Psoas muscle (tissue), 8 donors: ENCODE data around the gene PRPF8. TPM values are rescaled to one million over a fixed set of nuclear protein-coding genes. Genes with fewer than 3 reads are reported as not detected.
"Not testable (repeated sequence)": the region's sequence is repeated elsewhere in the genome, so short reads cannot be mapped to it uniquely, and the experiment has no call there.

ENCODE experiments used
- ATAC-seq, 4 donors: fragments of 200-7000 bp; cut with Tn5 transposase; one replicate each; pipeline ENCODE4 v1.9.1; 2020; ENCODE audit warnings: moderate library complexity in 3 of 4, mild to moderate bottlenecking in 2 of 4
- DNase-seq, 2 donors: peaks; one replicate each; pipeline ENCODE4 v3.0.0-alpha.2; 2020
- H3K27ac ChIP-seq: fragments of 200-600 bp; one replicate; pipeline ENCODE4 v1.8.0; 2022
- H3K27me3 ChIP-seq, 3 donors: fragments of 200-600 bp in 1 of 3; one replicate each; pipeline versions ENCODE4 v1.6.1 to v1.8.0; 2013 to 2022; ENCODE audit warnings: low read length in 2 of 3, mild to moderate bottlenecking in 2 of 3, moderate library complexity in 1 of 3; ENCODE audit not compliant: insufficient read depth in 3 of 3
- H3K36me3 ChIP-seq, 2 donors: fragments of 200-600 bp in 1 of 2; one replicate each; pipeline versions ENCODE4 v1.6.1 to v1.8.0; 2013 to 2022; ENCODE audit warnings: low read depth in 1 of 2, mild to moderate bottlenecking in 1 of 2, moderate library complexity in 1 of 2; ENCODE audit not compliant: insufficient read depth in 1 of 2
- H3K4me1 ChIP-seq: fragments of 200-600 bp; one replicate; pipeline ENCODE4 v1.8.0; 2022
- H3K4me3 ChIP-seq: fragments of 200-600 bp; one replicate; pipeline ENCODE4 v1.8.0; 2022; ENCODE audit warnings: mild to moderate bottlenecking
- H3K9me3 ChIP-seq: fragments of 200-600 bp; one replicate; pipeline ENCODE4 v1.8.0; 2022
- CTCF ChIP-seq: fragments of 200-600 bp; IDR thresholded peaks from one replicate; pipeline ENCODE4 v1.8.0; 2022; ENCODE audit warnings: antibody characterized with exemption
- WGBS, 3 donors: extraction: QIAGEN DNeasy Blood & Tissue Kit; methylation state at CpG; one replicate each; pipeline versions ENCODE4 v1.1.6 to v1.1.7; 2013; 5-methylcytosine and 5-hydroxymethylcytosine counted together
- intact Hi-C, 2 donors: fragments of 100-400 bp; cut with DNase I; formaldehyde crosslinking; loops; one replicate each; pipeline versions ENCODE4 v1.11.0 to v1.14.2; 2022
- polyA plus RNA-seq, 3 donors: library from polyadenylated mRNA; stranded (reverse); fragments of 200-250 nt; gene quantifications; one replicate each; pipeline ENCODE4 v1.2.3, GENCODE V29; 2013
- total RNA-seq, 4 donors: library from RNA; stranded (reverse); fragmentation: NEBNext Ultra II Directional in 2 of 4; extraction: Animal tissue kit (Norgen Biotek cat#: 25700) in 2 of 4; gene quantifications; one replicate each; pipeline versions ENCODE4 v1.2.1 to v1.2.4, GENCODE V29; 2021 to 2023
- donor health status: healthy with polysubstance abuse.
- donor health status: DM: no; HTN: no; CAD: no; lungs with moderate emphysema.
- donor health status: Bipolar disorder and iron deficiency.
- donor health status: healthy.
- donor health status: DM: yes; HTN: yes; CAD: no.
- donor health status: DM: no; HTN: no; CAD: no.
- donor health status: DM: no; HTN: no; CAD: no.
- donor health status: DM: yes; HTN: yes; CAD: no.

The PRPF8 gene
- total and polyA plus RNA-seq, 7 donors, result 84.8 to 305 (median 218) TPM

- intact Hi-C loops, result no loop called here
- Histone ChIP-seq H3K4me3 (no peak overlapping the region), H3K4me1 (peaks cover 17% of the 10 kb centered on the region), H3K9me3 (no peaks in the 10 kb centered on the region), H3K27me3 (no peaks in the 10 kb centered on the region), H3K36me3 (peaks cover 0 to 12% of the 10 kb centered on the region in 2 donors), H3K27ac (no peak overlapping the region)
- no peak for TF ChIP-seq CTCF
- ATAC-seq (no peak), DNase-seq (peak in 1 of 2 donors; percentile 10)
- 94 to 98% (median 96%) methylated on average over 5 of the region's 5 CpGs for WGBS, 3 donors
Measured at GRCh38 chr17:1707107-1707506, 22.4 kb upstream of the PRPF8 start.

- no peaks in the 10 kb centered on the region for H3K27me3 ChIP-seq
- no peak overlapping the region for H3K4me3 ChIP-seq
- no peak overlapping the region for H3K27ac ChIP-seq
- WGBS, 3 donors, result 86 to 94% (median 87%) methylated on average over 7 of the region's 7 CpGs
- H3K36me3 ChIP-seq, result no peaks in the 10 kb centered on the region
- intact Hi-C loops, result no loop called here
- DNase-seq, result peak in 1 of 2 donors; percentile 20
- no peaks in the 10 kb centered on the region for H3K4me1 ChIP-seq
- no peak for TF ChIP-seq CTCF
- no peak for ATAC-seq
- H3K9me3 ChIP-seq, result no peaks in the 10 kb centered on the region
Measured at GRCh38 chr17:1705004-1705403, 20.3 kb upstream of the PRPF8 start.

GRCh38 chr17:1703063-1703462, 18.4 kb upstream of the PRPF8 start:
- ATAC-seq (no peak), DNase-seq (peak in 1 of 2 donors; percentile 22)
- H3K27ac ChIP-seq, result no peak overlapping the region
- H3K9me3 ChIP-seq, result no peaks in the 10 kb centered on the region
- no peak overlapping the region for H3K4me3 ChIP-seq
- H3K36me3 ChIP-seq, result no peaks in the 10 kb centered on the region
- TF ChIP-seq CTCF, result no peak
- no peaks in the 10 kb centered on the region for H3K4me1 ChIP-seq
- WGBS, 3 donors, result 34 to 45% (median 38%) methylated on average over 4 of the region's 4 CpGs
- intact Hi-C loops, result no loop called here
- no peaks in the 10 kb centered on the region for H3K27me3 ChIP-seq

GRCh38 chr17:1699891-1700290, 15.2 kb upstream of the PRPF8 start:
- H3K9me3 ChIP-seq, H3K27me3 ChIP-seq, H3K36me3 ChIP-seq, intact Hi-C loops, H3K27ac ChIP-seq, H3K4me3 ChIP-seq, H3K4me1 ChIP-seq: not testable (repeated sequence)
- WGBS, 3 donors, result 65 to 84% (median 80%) methylated on average over 5 of the region's 5 CpGs
- DNase-seq (peak in 1 of 2 donors; percentile 14), ATAC-seq (peak in 1 of 4 donors; percentile 29)

- DNase-seq (no peak), ATAC-seq (peak in 2 of 4 donors; percentile 39 to 43)
- no peaks in the 10 kb centered on the region for H3K27me3 ChIP-seq
- H3K4me1 ChIP-seq, result no peaks in the 10 kb centered on the region
- peak overlapping the region; percentile 53 for H3K27ac ChIP-seq
- intact Hi-C loops, result no loop called here
- no peak overlapping the region for H3K4me3 ChIP-seq
- H3K36me3 ChIP-seq, result no peaks in the 10 kb centered on the region
- TF ChIP-seq CTCF, result no peak
- no peaks in the 10 kb centered on the region for H3K9me3 ChIP-seq
- WGBS, 3 donors, result 24 to 43% (median 31%) methylated on average over 5 of the region's 5 CpGs
Measured at GRCh38 chr17:1697681-1698080, 13.0 kb upstream of the PRPF8 start.
